GM23338 (cell line): ENCODE data around the gene CTNND2. TPM values are rescaled to one million over a fixed set of nuclear protein-coding genes. Genes with fewer than 3 reads are reported as not detected.

Source experiments
- ATAC-seq: fragments of 200-7000 bp; cut with Tn5 transposase; 3 replicates; pipeline ENCODE4 v1.9.1; 2020
- DNase-seq: peaks from one replicate; pipeline ENCODE4 v3.0.0-alpha.2; 2015; ENCODE audit warnings: low spot score
- H2AFZ ChIP-seq: fragments of 200-600 bp; sonication (generic); 2 replicates; pipeline ENCODE4 v1.8.0; 2016; ENCODE audit warnings: antibody characterized with exemption, mild to moderate bottlenecking, moderate library complexity
- H3F3A ChIP-seq: fragments of 200-600 bp; sonication (generic); replicated peaks from 2 replicates; pipeline ENCODE4 v1.8.0; 2017; ENCODE audit warnings: antibody characterized with exemption, mixed run types, low read depth
- H3K27ac ChIP-seq: fragments of 200-600 bp; sonication (generic); 2 replicates; pipeline ENCODE4 v1.6.1; 2016; ENCODE audit warnings: low read depth
- H3K27me3 ChIP-seq: fragments of 200-600 bp; sonication (generic); 2 replicates; pipeline ENCODE4 v1.8.0; 2016; ENCODE audit warnings: mild to moderate bottlenecking, mixed run types, moderate library complexity; ENCODE audit not compliant: insufficient read depth
- H3K36me3 ChIP-seq: fragments of 200-600 bp; sonication (generic); 2 replicates; pipeline ENCODE4 v1.8.0; 2016; ENCODE audit warnings: mild to moderate bottlenecking; ENCODE audit not compliant: insufficient read depth
- H3K4me1 ChIP-seq: fragments of 200-600 bp; sonication (generic); 2 replicates; pipeline ENCODE4 v1.8.0; 2016; ENCODE audit warnings: mild to moderate bottlenecking, moderate library complexity; ENCODE audit not compliant: insufficient read depth
- H3K4me2 ChIP-seq: fragments of 200-600 bp; sonication (generic); 2 replicates; pipeline ENCODE4 v1.7.1; 2017; ENCODE audit warnings: mixed run types
- H3K4me3 ChIP-seq: fragments of 200-600 bp; sonication (generic); 2 replicates; pipeline ENCODE4 v1.6.1; 2016; ENCODE audit warnings: mixed run types
- H3K79me2 ChIP-seq: fragments of 200-600 bp; sonication (generic); replicated peaks from 2 replicates; pipeline ENCODE4 v1.8.0; 2017; ENCODE audit warnings: mild to moderate bottlenecking; ENCODE audit not compliant: insufficient read depth
- H3K9me2 ChIP-seq: fragments of 200-600 bp; sonication (generic); 2 replicates; pipeline ENCODE4 v1.8.0; 2017; ENCODE audit not compliant: insufficient read depth
- H4K20me1 ChIP-seq: fragments of 200-600 bp; sonication (generic); replicated peaks from 2 replicates; pipeline ENCODE4 v1.8.0; 2017; ENCODE audit warnings: mild to moderate bottlenecking; ENCODE audit not compliant: insufficient read depth
- H3K27ac Mint-ChIP-seq: 2 replicates; pipeline ENCODE4 v1.8.0; 2020; ENCODE audit warnings: inconsistent platforms, mild to moderate bottlenecking, moderate library complexity, mixed read lengths
- H3K27me3 Mint-ChIP-seq: 3 replicates; pipeline ENCODE4 v1.8.0; 2022; ENCODE audit warnings: low read depth, mild to moderate bottlenecking, moderate library complexity, mixed read lengths, inconsistent platforms; ENCODE audit not compliant: insufficient read depth, poor library complexity
- H3K36me3 Mint-ChIP-seq: 3 replicates; pipeline ENCODE4 v1.8.0; 2021; ENCODE audit warnings: low read depth, mild to moderate bottlenecking, inconsistent platforms, moderate library complexity, mixed read lengths
- H3K4me1 Mint-ChIP-seq: 3 replicates; pipeline ENCODE4 v1.8.0; 2020; ENCODE audit warnings: mild to moderate bottlenecking, inconsistent platforms, mixed read lengths
- H3K4me3 Mint-ChIP-seq: 3 replicates; pipeline ENCODE4 v1.8.0; 2021; ENCODE audit warnings: moderate library complexity, mild to moderate bottlenecking, inconsistent platforms, mixed read lengths
- H3K9me3 Mint-ChIP-seq: 3 replicates; pipeline ENCODE4 v1.8.0; 2020; ENCODE audit warnings: moderate library complexity, mild to moderate bottlenecking, inconsistent platforms, mixed read lengths
- CTCF ChIP-seq, 2 experiments: fragments of 200-600 bp in 1 of 2; sonication (generic) in 1 of 2; conservative IDR thresholded peaks; 2 replicates each; pipeline versions ENCODE4 v1.5.1 to v1.6.1; 2016 to 2017; ENCODE audit warnings: antibody characterized with exemption in 2 of 2, low read depth in 2 of 2, mild to moderate bottlenecking in 2 of 2, moderate library complexity in 1 of 2
- EZH2 ChIP-seq: fragments of 200-600 bp; sonication (generic); IDR thresholded peaks from one replicate; pipeline ENCODE4 v1.8.0; 2017; ENCODE audit warnings: antibody characterized with exemption, mild to moderate bottlenecking, low read depth; ENCODE audit not compliant: unreplicated experiment
- EZH2phosphoT487 ChIP-seq: fragments of 200-600 bp; sonication (generic); IDR thresholded peaks from one replicate; pipeline ENCODE4 v1.8.1; 2018; ENCODE audit warnings: antibody characterized with exemption; ENCODE audit not compliant: unreplicated experiment
- JUNB ChIP-seq: IDR thresholded peaks from one replicate; pipeline ENCODE4 v1.6.1; 2016; ENCODE audit warnings: antibody characterized with exemption; ENCODE audit not compliant: unreplicated experiment
- POLR2AphosphoS5 ChIP-seq: IDR thresholded peaks from 2 replicates; pipeline ENCODE4 v1.6.1; 2016; ENCODE audit warnings: antibody characterized with exemption, low read depth
- STAT1 ChIP-seq: IDR thresholded peaks from one replicate; pipeline ENCODE4 v1.6.1; 2016; ENCODE audit warnings: antibody characterized with exemption; ENCODE audit not compliant: unreplicated experiment
- ZNF114 ChIP-seq: fragments of 250-450 bp; sonication (Bioruptor Pico); IDR thresholded peaks from 2 replicates; pipeline ENCODE4 v1.5.0; 2020; ENCODE audit warnings: mild to moderate bottlenecking, moderate library complexity
- polyA plus RNA-seq: library from polyadenylated mRNA; unstranded; fragments of >200 nt; fragmentation: Nextera tagmentation; extraction: Ambion mirVana; gene quantifications from 2 replicates; pipeline ENCODE4 v1.2.1, GENCODE V29; 2016
- total RNA-seq: library from RNA; depleted of rRNA; stranded (reverse); fragments of >200 nt; shearing (Covaris generic); gene quantifications from 2 replicates; pipeline ENCODE4 v1.2.3, GENCODE V29; 2014
- TF ChIP-seq, protein P1 (sequence below): IDR thresholded peaks from one replicate; pipeline ENCODE4 v1.6.1; 2018; ENCODE audit warnings: antibody characterized with exemption; ENCODE audit not compliant: unreplicated experiment
- TF ChIP-seq, protein P2 (sequence below): IDR thresholded peaks from 2 replicates; pipeline ENCODE4 v1.6.1; 2016; ENCODE audit warnings: antibody characterized with exemption
- TF ChIP-seq, protein P3 (sequence below): fragments of 250-450 bp; sonication (Bioruptor Pico); IDR thresholded peaks from 2 replicates; pipeline ENCODE4 v1.5.0; 2020; ENCODE audit warnings: mild to moderate bottlenecking, moderate library complexity

The CTNND2 gene
- total and polyA plus RNA-seq, 2 experiments from 2014 or later, result 5.1 to 7.0 TPM

- TF ChIP-seq CTCF (conservative IDR thresholded peaks at IDR 0.05; ENCODE audit: low read depth in 2 of 2), result no peak
- no peak for TF ChIP-seq JUNB
- TF ChIP-seq EZH2phosphoT487, result no peak
These were observed 455.0 kb downstream of the CTNND2 start (continued) for GRCh38 chr5:11449217-11449616.

- H4K20me1 ChIP-seq, result no peaks in the 10 kb centered on the region
- no peaks in the 10 kb centered on the region for H3K9me3 Mint-ChIP-seq
- no peak overlapping the region for H3K27ac Mint-ChIP-seq
- H3K4me1 Mint-ChIP-seq, result peaks cover 9% of the 10 kb centered on the region; the same call in 1 of the 3 replicates
- H3K36me3 Mint-ChIP-seq, result no peaks in the 10 kb centered on the region
- H3K4me3 ChIP-seq, result no peak overlapping the region
- DNase-seq (no peak), ATAC-seq (no peak)
- H3K27ac ChIP-seq, result no peak overlapping the region
- no peaks in the 10 kb centered on the region for H3K36me3 ChIP-seq
- no peaks in the 10 kb centered on the region for H3K79me2 ChIP-seq
- no peak overlapping the region for H3K4me3 Mint-ChIP-seq
- H3K27me3 Mint-ChIP-seq, result no peaks in the 10 kb centered on the region
- no peaks in the 10 kb centered on the region for H3F3A ChIP-seq
- no peak overlapping the region for H3K4me2 ChIP-seq
- no peaks in the 10 kb centered on the region for H3K9me2 ChIP-seq
- no peak overlapping the region for H2AFZ ChIP-seq
- no peaks in the 10 kb centered on the region for H3K27me3 ChIP-seq
- no peaks in the 10 kb centered on the region for H3K4me1 ChIP-seq
- TF ChIP-seq STAT1 (no peak), CTCF (conservative IDR thresholded peaks at IDR 0.05; ENCODE audit: low read depth in 2 of 2) (no peak), EZH2phosphoT487 (no peak), JUNB (no peak), POLR2AphosphoS5 (no peak), ZNF114 (CRISPR knock-in tag) (no peak), EZH2 (no peak)
- TF ChIP-seq, protein P1, sequence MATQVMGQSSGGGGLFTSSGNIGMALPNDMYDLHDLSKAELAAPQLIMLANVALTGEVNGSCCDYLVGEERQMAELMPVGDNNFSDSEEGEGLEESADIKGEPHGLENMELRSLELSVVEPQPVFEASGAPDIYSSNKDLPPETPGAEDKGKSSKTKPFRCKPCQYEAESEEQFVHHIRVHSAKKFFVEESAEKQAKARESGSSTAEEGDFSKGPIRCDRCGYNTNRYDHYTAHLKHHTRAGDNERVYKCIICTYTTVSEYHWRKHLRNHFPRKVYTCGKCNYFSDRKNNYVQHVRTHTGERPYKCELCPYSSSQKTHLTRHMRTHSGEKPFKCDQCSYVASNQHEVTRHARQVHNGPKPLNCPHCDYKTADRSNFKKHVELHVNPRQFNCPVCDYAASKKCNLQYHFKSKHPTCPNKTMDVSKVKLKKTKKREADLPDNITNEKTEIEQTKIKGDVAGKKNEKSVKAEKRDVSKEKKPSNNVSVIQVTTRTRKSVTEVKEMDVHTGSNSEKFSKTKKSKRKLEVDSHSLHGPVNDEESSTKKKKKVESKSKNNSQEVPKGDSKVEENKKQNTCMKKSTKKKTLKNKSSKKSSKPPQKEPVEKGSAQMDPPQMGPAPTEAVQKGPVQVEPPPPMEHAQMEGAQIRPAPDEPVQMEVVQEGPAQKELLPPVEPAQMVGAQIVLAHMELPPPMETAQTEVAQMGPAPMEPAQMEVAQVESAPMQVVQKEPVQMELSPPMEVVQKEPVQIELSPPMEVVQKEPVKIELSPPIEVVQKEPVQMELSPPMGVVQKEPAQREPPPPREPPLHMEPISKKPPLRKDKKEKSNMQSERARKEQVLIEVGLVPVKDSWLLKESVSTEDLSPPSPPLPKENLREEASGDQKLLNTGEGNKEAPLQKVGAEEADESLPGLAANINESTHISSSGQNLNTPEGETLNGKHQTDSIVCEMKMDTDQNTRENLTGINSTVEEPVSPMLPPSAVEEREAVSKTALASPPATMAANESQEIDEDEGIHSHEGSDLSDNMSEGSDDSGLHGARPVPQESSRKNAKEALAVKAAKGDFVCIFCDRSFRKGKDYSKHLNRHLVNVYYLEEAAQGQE, result no peak
- TF ChIP-seq, protein P2, sequence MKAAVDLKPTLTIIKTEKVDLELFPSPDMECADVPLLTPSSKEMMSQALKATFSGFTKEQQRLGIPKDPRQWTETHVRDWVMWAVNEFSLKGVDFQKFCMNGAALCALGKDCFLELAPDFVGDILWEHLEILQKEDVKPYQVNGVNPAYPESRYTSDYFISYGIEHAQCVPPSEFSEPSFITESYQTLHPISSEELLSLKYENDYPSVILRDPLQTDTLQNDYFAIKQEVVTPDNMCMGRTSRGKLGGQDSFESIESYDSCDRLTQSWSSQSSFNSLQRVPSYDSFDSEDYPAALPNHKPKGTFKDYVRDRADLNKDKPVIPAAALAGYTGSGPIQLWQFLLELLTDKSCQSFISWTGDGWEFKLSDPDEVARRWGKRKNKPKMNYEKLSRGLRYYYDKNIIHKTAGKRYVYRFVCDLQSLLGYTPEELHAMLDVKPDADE, result no peak
- TF ChIP-seq, protein P3, sequence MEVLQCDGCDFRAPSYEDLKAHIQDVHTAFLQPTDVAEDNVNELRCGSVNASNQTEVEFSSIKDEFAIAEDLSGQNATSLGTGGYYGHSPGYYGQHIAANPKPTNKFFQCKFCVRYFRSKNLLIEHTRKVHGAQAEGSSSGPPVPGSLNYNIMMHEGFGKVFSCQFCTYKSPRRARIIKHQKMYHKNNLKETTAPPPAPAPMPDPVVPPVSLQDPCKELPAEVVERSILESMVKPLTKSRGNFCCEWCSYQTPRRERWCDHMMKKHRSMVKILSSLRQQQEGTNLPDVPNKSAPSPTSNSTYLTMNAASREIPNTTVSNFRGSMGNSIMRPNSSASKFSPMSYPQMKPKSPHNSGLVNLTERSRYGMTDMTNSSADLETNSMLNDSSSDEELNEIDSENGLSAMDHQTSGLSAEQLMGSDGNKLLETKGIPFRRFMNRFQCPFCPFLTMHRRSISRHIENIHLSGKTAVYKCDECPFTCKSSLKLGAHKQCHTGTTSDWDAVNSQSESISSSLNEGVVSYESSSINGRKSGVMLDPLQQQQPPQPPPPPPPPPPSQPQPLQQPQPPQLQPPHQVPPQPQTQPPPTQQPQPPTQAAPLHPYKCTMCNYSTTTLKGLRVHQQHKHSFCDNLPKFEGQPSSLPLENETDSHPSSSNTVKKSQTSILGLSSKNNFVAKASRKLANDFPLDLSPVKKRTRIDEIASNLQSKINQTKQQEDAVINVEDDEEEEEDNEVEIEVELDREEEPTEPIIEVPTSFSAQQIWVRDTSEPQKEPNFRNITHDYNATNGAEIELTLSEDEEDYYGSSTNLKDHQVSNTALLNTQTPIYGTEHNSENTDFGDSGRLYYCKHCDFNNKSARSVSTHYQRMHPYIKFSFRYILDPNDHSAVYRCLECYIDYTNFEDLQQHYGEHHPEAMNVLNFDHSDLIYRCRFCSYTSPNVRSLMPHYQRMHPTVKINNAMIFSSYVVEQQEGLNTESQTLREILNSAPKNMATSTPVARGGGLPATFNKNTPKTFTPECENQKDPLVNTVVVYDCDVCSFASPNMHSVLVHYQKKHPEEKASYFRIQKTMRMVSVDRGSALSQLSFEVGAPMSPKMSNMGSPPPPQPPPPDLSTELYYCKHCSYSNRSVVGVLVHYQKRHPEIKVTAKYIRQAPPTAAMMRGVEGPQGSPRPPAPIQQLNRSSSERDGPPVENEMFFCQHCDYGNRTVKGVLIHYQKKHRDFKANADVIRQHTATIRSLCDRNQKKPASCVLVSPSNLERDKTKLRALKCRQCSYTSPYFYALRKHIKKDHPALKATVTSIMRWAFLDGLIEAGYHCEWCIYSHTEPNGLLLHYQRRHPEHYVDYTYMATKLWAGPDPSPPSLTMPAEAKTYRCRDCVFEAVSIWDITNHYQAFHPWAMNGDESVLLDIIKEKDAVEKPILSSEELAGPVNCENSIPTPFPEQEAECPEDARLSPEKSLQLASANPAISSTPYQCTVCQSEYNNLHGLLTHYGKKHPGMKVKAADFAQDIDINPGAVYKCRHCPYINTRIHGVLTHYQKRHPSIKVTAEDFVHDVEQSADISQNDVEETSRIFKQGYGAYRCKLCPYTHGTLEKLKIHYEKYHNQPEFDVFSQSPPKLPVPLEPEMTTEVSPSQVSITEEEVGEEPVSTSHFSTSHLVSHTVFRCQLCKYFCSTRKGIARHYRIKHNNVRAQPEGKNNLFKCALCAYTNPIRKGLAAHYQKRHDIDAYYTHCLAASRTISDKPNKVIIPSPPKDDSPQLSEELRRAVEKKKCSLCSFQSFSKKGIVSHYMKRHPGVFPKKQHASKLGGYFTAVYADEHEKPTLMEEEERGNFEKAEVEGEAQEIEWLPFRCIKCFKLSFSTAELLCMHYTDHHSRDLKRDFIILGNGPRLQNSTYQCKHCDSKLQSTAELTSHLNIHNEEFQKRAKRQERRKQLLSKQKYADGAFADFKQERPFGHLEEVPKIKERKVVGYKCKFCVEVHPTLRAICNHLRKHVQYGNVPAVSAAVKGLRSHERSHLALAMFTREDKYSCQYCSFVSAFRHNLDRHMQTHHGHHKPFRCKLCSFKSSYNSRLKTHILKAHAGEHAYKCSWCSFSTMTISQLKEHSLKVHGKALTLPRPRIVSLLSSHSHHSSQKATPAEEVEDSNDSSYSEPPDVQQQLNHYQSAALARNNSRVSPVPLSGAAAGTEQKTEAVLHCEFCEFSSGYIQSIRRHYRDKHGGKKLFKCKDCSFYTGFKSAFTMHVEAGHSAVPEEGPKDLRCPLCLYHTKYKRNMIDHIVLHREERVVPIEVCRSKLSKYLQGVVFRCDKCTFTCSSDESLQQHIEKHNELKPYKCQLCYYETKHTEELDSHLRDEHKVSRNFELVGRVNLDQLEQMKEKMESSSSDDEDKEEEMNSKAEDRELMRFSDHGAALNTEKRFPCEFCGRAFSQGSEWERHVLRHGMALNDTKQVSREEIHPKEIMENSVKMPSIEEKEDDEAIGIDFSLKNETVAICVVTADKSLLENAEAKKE (CRISPR knock-in tag), result no peak
These were observed 460.4 kb downstream of the CTNND2 start for GRCh38 chr5:11443831-11444230.
